ENCODE results near the gene MSTO1.
"Not testable (repeated sequence)": the region's sequence is repeated elsewhere in the genome, so short reads cannot be mapped to it uniquely, and the experiment has no call there.

MSTO1 gene

DNA sequence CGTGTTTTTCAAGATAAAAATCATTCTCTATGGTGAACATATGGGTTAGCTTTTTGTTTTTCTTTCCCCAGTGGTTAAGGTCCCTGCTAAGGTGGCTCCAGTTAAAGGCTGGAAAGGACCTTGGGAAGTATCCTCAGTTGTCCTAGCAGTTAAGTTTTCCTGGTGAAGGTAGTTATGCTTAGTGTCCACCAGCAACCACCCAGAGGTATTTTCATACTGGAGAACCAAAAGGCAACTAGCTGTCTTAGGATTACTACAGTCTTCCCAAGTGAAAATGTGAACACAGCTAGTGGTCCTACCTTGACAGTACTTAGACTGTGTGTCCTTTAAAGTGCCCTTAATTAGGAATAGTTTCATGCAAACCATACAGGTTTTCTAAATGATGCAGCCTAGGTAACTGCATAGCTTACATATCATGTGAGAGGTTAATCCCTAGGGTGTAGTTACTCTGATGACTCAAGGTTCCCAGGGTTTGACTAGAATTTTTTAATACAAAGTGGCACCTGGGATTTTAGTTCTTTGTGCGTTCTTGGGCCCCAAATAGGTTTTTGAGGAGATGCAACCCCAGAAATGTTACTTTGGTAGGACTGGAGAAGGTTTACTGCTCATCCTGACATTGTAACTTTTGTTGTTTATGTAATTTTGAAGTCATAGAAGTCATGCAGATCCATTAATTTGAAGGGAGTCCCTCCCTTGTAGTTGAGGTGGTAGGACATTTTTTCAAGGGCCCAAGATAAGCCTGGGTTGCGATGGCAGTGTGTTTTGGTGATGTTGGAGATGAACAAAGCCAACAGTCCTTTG, 42.0 kb downstream of the MSTO1 start:
- Histone ChIP-seq H3K9me3 (ENCODE audit: control insufficient read depth, insufficient read depth, low read length) (no peaks in the 10 kb centered on the region), H3K4me1 (ENCODE audit: control insufficient read depth, insufficient read depth, low read length) (peaks cover 3% of the 10 kb centered on the region), H3K9ac (ENCODE audit: low read depth, low read length) (no peak overlapping the region), H3K36me3 (ENCODE audit: control insufficient read depth, insufficient read depth, low read length) (no peaks in the 10 kb centered on the region), H3K4me3 (ENCODE audit: low read depth, low read length) (no peak overlapping the region), H3K27me3 (ENCODE audit: control insufficient read depth, insufficient read depth, low read length) (no peaks in the 10 kb centered on the region)

DNA sequence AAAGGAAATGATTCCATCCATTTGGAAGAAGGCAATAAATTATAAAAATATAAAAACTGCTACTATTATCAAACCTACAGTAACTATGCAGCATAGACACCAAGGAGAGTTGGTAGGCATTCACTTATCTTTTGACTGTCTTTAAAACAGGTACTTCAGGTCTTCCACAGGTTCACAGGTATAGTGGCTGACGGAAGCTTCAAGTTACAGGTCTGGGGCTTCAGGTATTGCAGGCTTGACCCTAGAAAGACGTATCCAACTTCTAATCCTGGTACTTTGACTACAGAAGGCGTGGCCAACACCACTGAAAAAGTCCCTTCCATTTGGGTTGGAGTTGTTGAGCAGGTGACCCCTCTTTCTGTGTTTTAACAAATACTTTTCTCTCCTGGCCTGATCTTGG, 42.9 kb downstream of the MSTO1 start:
- H3K36me3 ChIP-seq (ENCODE audit: control insufficient read depth, insufficient read depth, low read length): no peaks in the 10 kb centered on the region
- H3K9me3 ChIP-seq (ENCODE audit: control insufficient read depth, insufficient read depth, low read length): no peaks in the 10 kb centered on the region
- peaks cover 3% of the 10 kb centered on the region for H3K4me1 ChIP-seq (ENCODE audit: control insufficient read depth, insufficient read depth, low read length)
- H3K9ac ChIP-seq (ENCODE audit: low read depth, low read length): no peak overlapping the region
- H3K27me3 ChIP-seq (ENCODE audit: control insufficient read depth, insufficient read depth, low read length): no peaks in the 10 kb centered on the region
- H3K4me3 ChIP-seq (ENCODE audit: low read depth, low read length): no peak overlapping the region

DNA sequence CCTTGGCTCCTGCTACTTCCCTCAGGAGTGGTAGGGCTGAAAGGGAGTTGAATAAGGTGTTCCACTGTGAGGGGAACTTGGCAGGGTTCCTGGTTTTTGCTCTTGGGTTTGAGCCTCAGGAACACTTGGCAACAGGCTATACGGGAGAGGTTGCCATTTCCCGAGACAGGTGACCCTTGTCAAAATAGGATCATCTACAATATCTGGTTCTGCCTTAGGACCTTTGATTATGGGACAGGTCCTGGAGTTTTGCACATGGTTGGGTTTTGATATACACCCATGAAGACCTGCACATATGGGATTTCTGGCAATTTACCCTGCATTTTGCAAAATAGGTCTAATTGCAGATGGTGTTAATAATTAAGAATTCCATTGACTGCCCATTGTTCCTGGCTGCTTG, 47.4 kb downstream of the MSTO1 start:
- no peaks in the 10 kb centered on the region for H3K27me3 ChIP-seq (ENCODE audit: control insufficient read depth, insufficient read depth, low read length)
- no peak overlapping the region for H3K4me3 ChIP-seq (ENCODE audit: low read depth, low read length)
- H3K9me3 ChIP-seq (ENCODE audit: control insufficient read depth, insufficient read depth, low read length): no peaks in the 10 kb centered on the region
- H3K9ac ChIP-seq (ENCODE audit: low read depth, low read length): no peak overlapping the region
- H3K4me1 ChIP-seq (ENCODE audit: control insufficient read depth, insufficient read depth, low read length): no peaks in the 10 kb centered on the region
- H3K36me3 ChIP-seq (ENCODE audit: control insufficient read depth, insufficient read depth, low read length): peaks cover 15% of the 10 kb centered on the region

- H3K9ac ChIP-seq (ENCODE audit: low read depth, low read length); H3K27me3 ChIP-seq (ENCODE audit: control insufficient read depth, insufficient read depth, low read length); H3K4me1 ChIP-seq (ENCODE audit: control insufficient read depth, insufficient read depth, low read length); H3K4me3 ChIP-seq (ENCODE audit: low read depth, low read length); H3K9me3 ChIP-seq (ENCODE audit: control insufficient read depth, insufficient read depth, low read length): not testable (repeated sequence)
- peaks cover 19% of the 10 kb centered on the region for H3K36me3 ChIP-seq (ENCODE audit: control insufficient read depth, insufficient read depth, low read length)
Measured at GRCh38 chr1:155661239-155661638, 51.2 kb downstream of the MSTO1 start.
